Ishikawa (cell line): ENCODE data around the gene ADAMTS16.

Source experiments
- CEBPB ChIP-seq: IDR thresholded peaks from 2 replicates; pipeline ENCODE4 v1.6.1; 2012
- CREB1 ChIP-seq: IDR thresholded peaks from 2 replicates; pipeline ENCODE4 v1.6.1; 2012; ENCODE audit warnings: low read depth
- EGR1 ChIP-seq: IDR thresholded peaks from 2 replicates; pipeline ENCODE4 v1.6.1; 2012
- EP300 ChIP-seq: IDR thresholded peaks from 2 replicates; pipeline ENCODE4 v1.6.1; 2012; ENCODE audit warnings: borderline replicate concordance
- FOXM1 ChIP-seq: IDR thresholded peaks from 2 replicates; pipeline ENCODE4 v1.6.1; 2012; ENCODE audit warnings: low read depth, borderline replicate concordance
- NFIC ChIP-seq: IDR thresholded peaks from 2 replicates; pipeline ENCODE4 v1.6.1; 2012
- RAD21 ChIP-seq: IDR thresholded peaks from 2 replicates; pipeline ENCODE4 v1.6.1; 2012; ENCODE audit warnings: low read depth
- TAF1 ChIP-seq: IDR thresholded peaks from 2 replicates; pipeline ENCODE4 v1.6.1; 2012; ENCODE audit warnings: low read depth, mild to moderate bottlenecking
- TCF12 ChIP-seq: IDR thresholded peaks from 2 replicates; pipeline ENCODE4 v1.6.1; 2012; ENCODE audit warnings: low read depth
- TEAD4 ChIP-seq: IDR thresholded peaks from 2 replicates; pipeline ENCODE4 v1.6.1; 2012
- YY1 ChIP-seq: IDR thresholded peaks from 2 replicates; pipeline ENCODE4 v1.6.1; 2012; ENCODE audit warnings: low read depth
- ZBTB7A ChIP-seq: IDR thresholded peaks from 2 replicates; pipeline ENCODE4 v1.6.1; 2012; ENCODE audit warnings: low read depth
- TF ChIP-seq, protein P1 (sequence below): IDR thresholded peaks from 2 replicates; pipeline ENCODE4 v1.6.1; 2012
- TF ChIP-seq, protein P2 (sequence below): IDR thresholded peaks from 2 replicates; pipeline ENCODE4 v1.6.1; 2012
- TF ChIP-seq, protein P3 (sequence below): IDR thresholded peaks from 2 replicates; pipeline ENCODE4 v1.6.1; 2012; ENCODE audit warnings: low read depth, mild to moderate bottlenecking

The ADAMTS16 gene

DNA sequence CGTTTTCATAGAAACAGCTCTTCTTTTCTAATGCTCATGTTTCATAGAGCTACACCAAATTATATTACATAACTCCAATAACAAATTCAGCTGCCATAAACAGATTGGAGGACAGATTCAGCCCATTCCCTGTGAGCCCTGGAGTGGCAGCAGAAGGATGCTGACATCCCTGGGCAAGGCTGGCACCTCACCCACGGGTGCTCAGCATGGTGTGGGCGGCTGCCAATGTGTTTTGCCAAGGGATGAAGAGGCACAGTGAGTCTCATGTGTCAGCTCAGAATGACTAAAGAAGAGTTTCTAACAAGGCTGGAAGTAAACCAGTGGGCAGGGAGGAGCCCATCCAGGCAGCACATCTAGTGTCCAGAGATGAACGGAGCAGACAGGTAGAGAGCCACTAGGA lies 155.2 kb downstream of the ADAMTS16 start:
- TF ChIP-seq TEAD4 (no peak), TCF12 (no peak)
- TF ChIP-seq, protein P1, sequence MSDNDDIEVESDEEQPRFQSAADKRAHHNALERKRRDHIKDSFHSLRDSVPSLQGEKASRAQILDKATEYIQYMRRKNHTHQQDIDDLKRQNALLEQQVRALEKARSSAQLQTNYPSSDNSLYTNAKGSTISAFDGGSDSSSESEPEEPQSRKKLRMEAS = no peak

DNA sequence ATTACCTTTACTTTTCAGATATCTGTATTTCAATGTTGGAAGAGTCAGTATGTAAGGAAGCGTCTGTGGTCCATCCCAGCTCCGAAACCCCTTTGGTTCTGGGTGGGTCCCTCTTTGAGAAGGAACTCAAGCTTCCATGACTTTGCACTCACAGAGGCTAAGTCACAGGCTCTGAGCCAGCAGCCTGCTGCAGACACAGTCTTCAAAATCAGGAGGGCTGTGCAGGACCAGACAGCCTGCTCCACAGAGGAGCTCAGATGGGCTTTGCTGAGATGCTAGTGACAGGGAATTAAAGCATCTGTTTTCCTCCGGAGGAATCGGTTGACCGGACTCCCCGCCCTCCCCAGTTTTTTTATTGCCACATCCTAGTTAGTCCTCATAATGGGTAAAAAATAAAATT lies 155.9 kb downstream of the ADAMTS16 start:
- TF ChIP-seq FOXM1 (no peak), YY1 (no peak), NFIC (no peak), TEAD4 (no peak), RAD21 (no peak), TCF12 (no peak)

DNA sequence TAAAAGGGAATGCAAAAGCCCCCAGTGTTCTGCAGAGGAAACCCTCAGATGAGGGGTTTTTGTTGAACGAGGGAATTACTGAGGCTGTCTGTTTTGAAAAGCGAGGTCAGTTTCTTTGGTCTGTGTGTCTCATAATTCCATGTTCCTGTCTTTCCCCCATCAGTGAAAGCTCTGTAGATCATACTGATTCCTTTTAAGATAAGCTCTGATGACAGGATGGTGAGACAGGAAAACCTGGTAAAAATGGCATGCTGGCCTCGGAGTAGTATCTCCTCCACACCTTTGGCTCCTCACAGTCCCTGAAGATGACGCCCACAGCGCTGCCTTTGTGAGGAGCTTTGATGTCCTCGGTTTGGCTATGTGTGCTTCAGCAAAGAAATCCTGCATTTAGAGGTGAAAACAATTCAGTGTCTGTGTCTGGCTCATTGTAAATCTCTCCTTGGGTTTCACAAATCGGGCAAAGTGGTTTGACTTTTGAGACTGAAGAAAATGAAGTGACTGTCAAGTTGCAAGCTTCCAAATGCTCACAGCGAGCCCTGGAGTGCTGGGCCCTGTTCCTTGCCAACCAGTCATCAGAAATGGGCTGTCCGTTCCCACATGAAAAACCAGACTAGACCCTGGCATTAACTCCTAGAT lies 157.4 kb downstream of the ADAMTS16 start:
- TF ChIP-seq EP300 (no peak), FOXM1 (no peak)
- TF ChIP-seq, protein P2, sequence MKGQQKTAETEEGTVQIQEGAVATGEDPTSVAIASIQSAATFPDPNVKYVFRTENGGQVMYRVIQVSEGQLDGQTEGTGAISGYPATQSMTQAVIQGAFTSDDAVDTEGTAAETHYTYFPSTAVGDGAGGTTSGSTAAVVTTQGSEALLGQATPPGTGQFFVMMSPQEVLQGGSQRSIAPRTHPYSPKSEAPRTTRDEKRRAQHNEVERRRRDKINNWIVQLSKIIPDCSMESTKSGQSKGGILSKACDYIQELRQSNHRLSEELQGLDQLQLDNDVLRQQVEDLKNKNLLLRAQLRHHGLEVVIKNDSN = no peak

DNA sequence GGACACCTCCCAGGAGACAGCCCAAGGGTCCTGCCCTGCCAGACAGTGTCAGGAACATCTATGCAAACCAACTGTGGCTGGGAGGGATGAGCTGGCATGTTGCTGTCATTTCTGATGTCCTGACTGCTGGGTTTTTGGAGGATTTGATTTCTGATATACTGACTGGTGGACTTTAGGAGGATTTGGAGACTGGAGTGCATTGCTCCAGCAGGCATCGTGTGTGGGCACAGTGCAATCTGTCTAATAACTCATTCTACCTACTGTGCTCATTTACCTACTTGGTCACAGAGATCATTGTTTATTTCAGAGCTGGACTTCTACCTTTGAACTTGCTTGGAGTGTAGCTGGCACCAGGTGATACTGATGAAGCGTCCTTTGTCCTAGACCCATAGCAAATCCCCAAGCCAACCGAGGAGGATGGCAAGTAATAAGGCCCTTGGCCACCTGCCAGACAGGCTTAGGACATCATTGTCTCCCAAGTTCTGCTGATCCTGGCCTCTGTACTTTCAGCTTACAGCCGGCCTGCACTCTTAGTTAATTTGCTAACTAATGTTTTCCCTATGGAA lies 158.0 kb downstream of the ADAMTS16 start:
- TF ChIP-seq, protein P1 = no peak
- TF ChIP-seq NFIC = no peak
- TF ChIP-seq YY1 = no peak

DNA sequence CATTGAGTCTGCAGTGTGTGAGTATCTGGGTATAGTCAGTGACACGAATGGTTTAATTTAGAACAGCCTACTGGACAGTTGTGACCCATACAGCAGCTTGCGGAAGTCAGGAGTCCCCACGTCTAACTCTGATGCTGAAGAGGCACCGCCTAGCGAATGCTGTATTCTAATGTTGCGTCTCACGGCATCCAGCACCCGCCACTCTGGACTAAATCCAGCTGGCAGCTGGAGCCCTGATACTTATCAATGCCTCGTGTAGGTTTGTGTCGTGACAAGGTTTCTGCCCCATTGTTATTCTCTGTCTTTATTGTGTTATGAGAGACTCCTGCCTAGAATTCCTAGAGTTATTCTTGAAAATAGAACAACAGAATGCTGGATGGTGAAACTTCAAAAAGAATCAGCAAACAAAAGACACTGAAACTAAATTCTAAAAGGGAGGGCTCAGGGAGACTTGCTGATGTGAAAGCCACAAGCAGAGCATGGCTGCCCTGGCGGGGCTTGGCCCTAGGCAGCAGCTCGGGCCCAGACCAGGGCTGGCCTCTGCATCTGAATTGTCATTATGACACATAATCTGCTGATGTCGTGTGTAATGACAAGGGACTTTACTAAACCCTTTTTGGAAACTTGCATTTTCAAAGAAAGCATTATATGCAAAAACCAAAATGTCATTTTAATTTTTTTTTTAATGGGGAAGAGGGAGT lies 158.9 kb downstream of the ADAMTS16 start:
- TF ChIP-seq NFIC = no peak
- TF ChIP-seq YY1 = no peak
- TF ChIP-seq EGR1 = no peak
- TF ChIP-seq, protein P3, sequence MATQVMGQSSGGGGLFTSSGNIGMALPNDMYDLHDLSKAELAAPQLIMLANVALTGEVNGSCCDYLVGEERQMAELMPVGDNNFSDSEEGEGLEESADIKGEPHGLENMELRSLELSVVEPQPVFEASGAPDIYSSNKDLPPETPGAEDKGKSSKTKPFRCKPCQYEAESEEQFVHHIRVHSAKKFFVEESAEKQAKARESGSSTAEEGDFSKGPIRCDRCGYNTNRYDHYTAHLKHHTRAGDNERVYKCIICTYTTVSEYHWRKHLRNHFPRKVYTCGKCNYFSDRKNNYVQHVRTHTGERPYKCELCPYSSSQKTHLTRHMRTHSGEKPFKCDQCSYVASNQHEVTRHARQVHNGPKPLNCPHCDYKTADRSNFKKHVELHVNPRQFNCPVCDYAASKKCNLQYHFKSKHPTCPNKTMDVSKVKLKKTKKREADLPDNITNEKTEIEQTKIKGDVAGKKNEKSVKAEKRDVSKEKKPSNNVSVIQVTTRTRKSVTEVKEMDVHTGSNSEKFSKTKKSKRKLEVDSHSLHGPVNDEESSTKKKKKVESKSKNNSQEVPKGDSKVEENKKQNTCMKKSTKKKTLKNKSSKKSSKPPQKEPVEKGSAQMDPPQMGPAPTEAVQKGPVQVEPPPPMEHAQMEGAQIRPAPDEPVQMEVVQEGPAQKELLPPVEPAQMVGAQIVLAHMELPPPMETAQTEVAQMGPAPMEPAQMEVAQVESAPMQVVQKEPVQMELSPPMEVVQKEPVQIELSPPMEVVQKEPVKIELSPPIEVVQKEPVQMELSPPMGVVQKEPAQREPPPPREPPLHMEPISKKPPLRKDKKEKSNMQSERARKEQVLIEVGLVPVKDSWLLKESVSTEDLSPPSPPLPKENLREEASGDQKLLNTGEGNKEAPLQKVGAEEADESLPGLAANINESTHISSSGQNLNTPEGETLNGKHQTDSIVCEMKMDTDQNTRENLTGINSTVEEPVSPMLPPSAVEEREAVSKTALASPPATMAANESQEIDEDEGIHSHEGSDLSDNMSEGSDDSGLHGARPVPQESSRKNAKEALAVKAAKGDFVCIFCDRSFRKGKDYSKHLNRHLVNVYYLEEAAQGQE = no peak
- TF ChIP-seq CREB1 = no peak
- TF ChIP-seq, protein P1 = no peak
- TF ChIP-seq ZBTB7A = no peak
- no peak for TF ChIP-seq CEBPB
- TF ChIP-seq RAD21 = no peak
- no peak for TF ChIP-seq TEAD4
- TF ChIP-seq EP300 = no peak
- TF ChIP-seq, protein P2 = no peak
- TF ChIP-seq TCF12 = no peak

DNA sequence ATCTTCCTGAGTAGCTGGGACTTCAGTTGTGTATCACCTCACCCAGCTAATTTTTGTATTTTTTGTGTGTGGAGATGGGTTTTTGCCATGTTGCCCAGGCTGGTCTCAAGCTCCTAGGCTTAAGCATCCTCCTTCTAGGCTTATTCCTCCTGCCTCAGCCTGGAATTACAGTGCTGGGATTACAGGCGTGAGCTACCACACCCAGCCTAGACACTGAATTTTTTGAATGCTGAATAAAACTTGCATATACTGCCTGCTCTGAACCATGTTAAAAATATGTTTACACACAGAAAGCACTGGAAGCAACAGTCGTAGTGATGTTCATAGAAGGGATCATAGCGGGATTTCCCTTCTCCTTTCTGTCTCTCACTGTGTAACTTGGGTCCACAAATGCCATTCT lies 161.0 kb downstream of the ADAMTS16 start:
- no peak for TF ChIP-seq EP300

DNA sequence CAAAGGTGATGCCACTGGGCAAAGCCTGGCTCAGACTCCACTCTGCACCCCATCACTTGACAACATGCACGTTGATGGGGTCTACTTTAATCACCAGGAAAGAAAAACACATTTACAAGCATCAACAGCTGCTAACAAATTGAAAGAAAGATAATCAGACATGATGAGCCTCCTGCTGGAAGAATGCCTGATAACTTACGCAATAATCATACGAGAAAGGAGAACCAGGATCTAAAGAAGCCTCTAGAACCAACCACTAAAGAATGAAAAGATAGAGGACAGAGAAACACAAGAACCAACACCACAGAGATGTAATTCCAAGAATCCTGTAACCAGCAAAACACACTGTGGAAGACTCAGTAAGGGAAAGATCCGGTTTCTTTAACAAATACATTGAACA lies 162.1 kb downstream of the ADAMTS16 start:
- TF ChIP-seq CREB1 = no peak

DNA sequence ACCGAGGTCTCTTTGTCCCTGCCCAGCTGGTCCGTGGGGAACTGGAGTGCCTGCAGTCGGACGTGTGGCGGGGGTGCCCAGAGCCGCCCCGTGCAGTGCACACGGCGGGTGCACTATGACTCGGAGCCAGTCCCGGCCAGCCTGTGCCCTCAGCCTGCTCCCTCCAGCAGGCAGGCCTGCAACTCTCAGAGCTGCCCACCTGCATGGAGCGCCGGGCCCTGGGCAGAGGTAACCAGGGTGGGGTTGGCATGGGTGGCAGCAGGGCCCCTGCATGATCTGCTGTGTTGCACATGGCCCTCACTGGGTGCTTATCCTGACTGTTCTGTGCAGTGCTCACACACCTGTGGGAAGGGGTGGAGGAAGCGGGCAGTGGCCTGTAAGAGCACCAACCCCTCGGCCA lies 163.1 kb downstream of the ADAMTS16 start:
- no peak for TF ChIP-seq TCF12
- TF ChIP-seq NFIC = no peak
- TF ChIP-seq, protein P3 = no peak
- TF ChIP-seq YY1 = no peak
- TF ChIP-seq FOXM1 = no peak
- no peak for TF ChIP-seq EP300
- TF ChIP-seq RAD21 = no peak
- TF ChIP-seq TAF1 = no peak
- no peak for TF ChIP-seq TEAD4
- no peak for TF ChIP-seq ZBTB7A
- TF ChIP-seq CEBPB = no peak
- TF ChIP-seq, protein P1 = no peak
- TF ChIP-seq, protein P2 = no peak
- TF ChIP-seq EGR1 = no peak
